Transverse colon (tissue), 4 donors: ENCODE results near the gene OGFOD1. TPM values are rescaled to one million over a fixed set of nuclear protein-coding genes. Genes with fewer than 3 reads are reported as not detected.

Source experiments
- DNase-seq: peaks from one replicate; pipeline ENCODE4 v3.0.0-alpha.2; 2019
- H3K27ac ChIP-seq, 4 donors: fragments of 200-600 bp; sonication (generic); 2 replicates each; pipeline ENCODE4 v1.5.1; 2016 to 2018; ENCODE audit warnings: inconsistent platforms in 4 of 4
- H3K27me3 ChIP-seq: fragments of 200-600 bp; sonication (generic); 2 replicates; pipeline ENCODE4 v1.5.1; 2017; ENCODE audit warnings: inconsistent platforms
- H3K36me3 ChIP-seq, 4 donors: fragments of 200-600 bp; sonication (generic); 2 replicates each; pipeline ENCODE4 v1.5.1; 2017 to 2019; ENCODE audit warnings: inconsistent platforms in 4 of 4
- H3K4me1 ChIP-seq, 4 donors: fragments of 200-600 bp; sonication (generic); 2 replicates each; pipeline ENCODE4 v1.5.1; 2017 to 2020; ENCODE audit warnings: inconsistent platforms in 4 of 4
- H3K4me3 ChIP-seq, 4 donors: fragments of 200-600 bp; sonication (generic); 1 replicate in 1 of 4; 2 replicates in 3 of 4; pipeline versions ENCODE4 v1.5.1 to v1.6.1; 2017 to 2019; ENCODE audit warnings: inconsistent platforms in 4 of 4
- H3K9me3 ChIP-seq, 2 donors: fragments of 200-600 bp; sonication (generic); 2 replicates each; pipeline ENCODE4 v1.5.1; 2017 to 2019; ENCODE audit warnings: inconsistent platforms in 2 of 2
- EP300 ChIP-seq: sonication (generic); formaldehyde crosslinking; IDR thresholded peaks from one replicate; pipeline ENCODE4 v1.6.1; 2017; ENCODE audit warnings: antibody characterized with exemption, low read depth
- POLR2A ChIP-seq: fragments of 450-650 bp; IDR thresholded peaks from one replicate; pipeline ENCODE4 v1.6.1; 2016; ENCODE audit warnings: antibody characterized with exemption, mild to moderate bottlenecking, moderate library complexity
- POLR2AphosphoS5 ChIP-seq, 3 donors: sonication (generic); formaldehyde crosslinking; IDR thresholded peaks; one replicate each; pipeline ENCODE4 v1.6.1; 2016; ENCODE audit warnings: antibody characterized with exemption in 3 of 3
- WGBS, 2 donors: methylation state at CpG; one replicate each; pipeline ENCODE4 v1.1.5; 2018; ENCODE audit warnings: low coverage in 1 of 2; 5-methylcytosine and 5-hydroxymethylcytosine counted together
- in situ Hi-C, 4 donors: fragments of 200-750 bp; cut with MboI; loops; one replicate each; pipeline versions ENCODE4 v1.15.0 to v1.15.1; 2017; ENCODE audit warnings: low sequenced_read_pairs in 3 of 4, low pct_ligation_motif_present in 1 of 4, low pct_unique_long_range_greater_than_20kb in 1 of 4
- intact Hi-C: fragments of 100-400 bp; cut with DNase I; formaldehyde crosslinking; loops from one replicate; pipeline ENCODE4 v1.15.1; 2023; ENCODE audit warnings: low total_unique reads
- total RNA-seq, 4 donors: library from RNA; depleted of rRNA; stranded (reverse); fragments of >200 nt; gene quantifications; one replicate each; pipeline ENCODE4 v1.1.0, GENCODE V29; 2016
- TF ChIP-seq, protein P1 (sequence below), 5 experiments: fragments of 200-600 bp in 3 of 5; fragments of 450-650 bp in 2 of 5; sonication (generic) in 3 of 5; IDR thresholded peaks; 1 replicate in 2 of 5; 2 replicates in 3 of 5; pipeline ENCODE4 v1.5.1; 2016 to 2017; ENCODE audit warnings: antibody characterized with exemption in 5 of 5, inconsistent platforms in 3 of 5, mild to moderate bottlenecking in 2 of 5, moderate library complexity in 1 of 5

OGFOD1 gene
- total RNA-seq, 4 donors from 2014 or later = 2.8 to 22.5 (median 9.5) TPM

DNA sequence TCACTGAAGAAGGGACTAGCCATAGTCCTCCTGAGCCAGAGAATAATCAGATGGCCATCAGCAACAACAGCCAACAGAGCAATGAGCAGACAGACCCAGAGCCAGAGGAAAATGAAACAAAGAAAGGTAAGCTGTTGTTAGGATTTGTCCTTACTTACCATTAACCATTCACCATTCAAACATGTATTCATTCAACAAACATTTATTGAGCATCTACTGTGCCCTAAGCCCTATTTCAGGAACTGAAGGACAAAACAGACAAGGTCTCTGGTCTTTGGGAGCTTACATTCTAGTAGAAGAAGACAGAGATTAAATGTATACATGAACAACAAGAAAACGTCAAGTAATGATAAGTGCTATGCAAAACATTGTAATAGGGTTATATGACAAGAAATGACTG lies 19.3 kb downstream of the OGFOD1 start:
- Histone ChIP-seq H3K27ac (no peak overlapping the region), H3K4me3 (no peak overlapping the region), H3K27me3 (no peaks in the 10 kb centered on the region), H3K4me1 (no peaks in the 10 kb centered on the region), H3K9me3 (no peaks in the 10 kb centered on the region), H3K36me3 (peaks cover 0 to 89% (median 42%) of the 10 kb centered on the region in 4 donors)
- TF ChIP-seq, protein P1, sequence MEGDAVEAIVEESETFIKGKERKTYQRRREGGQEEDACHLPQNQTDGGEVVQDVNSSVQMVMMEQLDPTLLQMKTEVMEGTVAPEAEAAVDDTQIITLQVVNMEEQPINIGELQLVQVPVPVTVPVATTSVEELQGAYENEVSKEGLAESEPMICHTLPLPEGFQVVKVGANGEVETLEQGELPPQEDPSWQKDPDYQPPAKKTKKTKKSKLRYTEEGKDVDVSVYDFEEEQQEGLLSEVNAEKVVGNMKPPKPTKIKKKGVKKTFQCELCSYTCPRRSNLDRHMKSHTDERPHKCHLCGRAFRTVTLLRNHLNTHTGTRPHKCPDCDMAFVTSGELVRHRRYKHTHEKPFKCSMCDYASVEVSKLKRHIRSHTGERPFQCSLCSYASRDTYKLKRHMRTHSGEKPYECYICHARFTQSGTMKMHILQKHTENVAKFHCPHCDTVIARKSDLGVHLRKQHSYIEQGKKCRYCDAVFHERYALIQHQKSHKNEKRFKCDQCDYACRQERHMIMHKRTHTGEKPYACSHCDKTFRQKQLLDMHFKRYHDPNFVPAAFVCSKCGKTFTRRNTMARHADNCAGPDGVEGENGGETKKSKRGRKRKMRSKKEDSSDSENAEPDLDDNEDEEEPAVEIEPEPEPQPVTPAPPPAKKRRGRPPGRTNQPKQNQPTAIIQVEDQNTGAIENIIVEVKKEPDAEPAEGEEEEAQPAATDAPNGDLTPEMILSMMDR (IDR thresholded peaks at IDR 0.05) = no peak
- no peak for TF ChIP-seq EP300
- no peak for TF ChIP-seq POLR2AphosphoS5 (IDR thresholded peaks at IDR 0.05)
- TF ChIP-seq POLR2A = no peak
- 83 to 93% methylated on average over 1 of the region's 1 CpG for WGBS, 2 donors
- no peak for DNase-seq
- in situ Hi-C loops (no loop called here), intact Hi-C loops (no loop called here)

DNA sequence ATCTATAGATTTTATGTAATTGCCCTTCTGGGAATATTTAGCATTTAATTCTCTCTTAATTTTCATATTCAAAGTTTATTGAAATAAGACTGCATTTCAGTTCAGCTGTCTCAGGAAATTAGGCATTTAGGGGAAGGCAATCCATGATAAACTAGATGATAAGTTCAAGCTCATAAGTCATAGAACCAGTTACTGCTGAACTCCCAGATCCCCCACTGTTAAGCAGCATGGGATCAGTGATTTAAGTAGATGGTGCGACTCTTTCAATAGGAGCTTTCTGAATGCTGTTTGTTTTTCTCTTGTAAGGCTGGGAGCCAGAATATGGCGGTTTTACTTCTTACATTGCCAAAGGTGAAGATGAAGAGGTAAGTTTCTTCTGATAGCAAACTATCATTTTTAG lies 23.8 kb downstream of the OGFOD1 start:
- intact Hi-C loops = no loop called here
- DNase-seq = no peak
- H3K4me3 ChIP-seq = no peak overlapping the region
- no peaks in the 10 kb centered on the region for H3K4me1 ChIP-seq
- in situ Hi-C loops = no loop called here
- WGBS, 2 donors = 87% methylated on average over 2 of the region's 2 CpGs; no CpG with 5 or more reads in 1 of the 2 donors
- no peak overlapping the region for H3K27ac ChIP-seq
- H3K9me3 ChIP-seq = no peaks in the 10 kb centered on the region
- H3K36me3 ChIP-seq = peaks cover 0 to 72% (median 35%) of the 10 kb centered on the region in 4 donors
- H3K27me3 ChIP-seq = no peaks in the 10 kb centered on the region
- TF ChIP-seq, protein P1 (IDR thresholded peaks at IDR 0.05) = no peak
- TF ChIP-seq POLR2A (no peak), POLR2AphosphoS5 (IDR thresholded peaks at IDR 0.05) (no peak), EP300 (no peak)

DNA sequence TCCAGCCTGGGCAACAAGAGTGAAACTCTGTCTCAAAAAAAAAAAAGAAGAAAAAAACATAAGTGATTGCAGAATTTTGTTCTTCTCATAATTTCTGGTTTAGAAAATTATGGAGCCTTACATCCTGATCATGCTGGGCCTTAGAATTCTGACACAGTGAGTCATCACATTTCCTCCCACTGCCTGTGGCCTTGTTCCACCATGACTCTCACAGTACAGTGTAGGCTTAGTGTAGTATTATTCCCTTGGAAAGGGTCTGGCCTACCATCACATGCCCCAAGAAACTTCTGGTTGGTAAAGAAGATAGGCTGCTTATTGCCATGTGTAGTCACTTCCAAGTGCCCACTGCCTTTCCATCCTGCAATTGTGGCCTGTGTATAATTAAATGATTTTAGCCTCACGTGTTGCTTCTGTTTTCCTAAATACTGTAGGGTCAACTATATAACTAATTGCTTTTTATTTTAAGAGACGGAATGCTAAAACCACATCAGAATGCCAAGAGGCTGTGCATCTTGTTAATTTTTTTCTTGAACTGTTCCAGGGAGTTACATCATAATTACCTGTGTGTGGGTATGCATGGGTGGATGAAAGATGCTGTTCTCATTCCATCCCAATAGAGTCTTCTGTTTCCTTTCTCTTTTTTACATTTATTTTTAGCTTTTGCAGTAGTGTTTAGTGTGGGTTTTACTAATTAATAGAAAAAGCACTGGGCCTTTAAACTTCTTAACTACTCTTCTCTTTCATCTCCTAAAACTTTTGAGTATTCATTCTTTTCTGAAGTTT lies 25.9 kb downstream of the OGFOD1 start:
- Histone ChIP-seq H3K27me3 (no peaks in the 10 kb centered on the region), H3K27ac (no peak overlapping the region), H3K4me3 (no peak overlapping the region), H3K36me3 (peaks cover 0 to 53% (median 25%) of the 10 kb centered on the region in 4 donors), H3K9me3 (no peaks in the 10 kb centered on the region), H3K4me1 (no peaks in the 10 kb centered on the region)
- TF ChIP-seq EP300 = no peak
- TF ChIP-seq, protein P1 (IDR thresholded peaks at IDR 0.05) = no peak
- TF ChIP-seq POLR2AphosphoS5 (IDR thresholded peaks at IDR 0.05) = no peak
- TF ChIP-seq POLR2A = no peak
- intact Hi-C loops = no loop called here
- in situ Hi-C loops = no loop called here
- WGBS, 2 donors = 83 to 100% methylated on average over 2 of the region's 2 CpGs
- no peak for DNase-seq

DNA sequence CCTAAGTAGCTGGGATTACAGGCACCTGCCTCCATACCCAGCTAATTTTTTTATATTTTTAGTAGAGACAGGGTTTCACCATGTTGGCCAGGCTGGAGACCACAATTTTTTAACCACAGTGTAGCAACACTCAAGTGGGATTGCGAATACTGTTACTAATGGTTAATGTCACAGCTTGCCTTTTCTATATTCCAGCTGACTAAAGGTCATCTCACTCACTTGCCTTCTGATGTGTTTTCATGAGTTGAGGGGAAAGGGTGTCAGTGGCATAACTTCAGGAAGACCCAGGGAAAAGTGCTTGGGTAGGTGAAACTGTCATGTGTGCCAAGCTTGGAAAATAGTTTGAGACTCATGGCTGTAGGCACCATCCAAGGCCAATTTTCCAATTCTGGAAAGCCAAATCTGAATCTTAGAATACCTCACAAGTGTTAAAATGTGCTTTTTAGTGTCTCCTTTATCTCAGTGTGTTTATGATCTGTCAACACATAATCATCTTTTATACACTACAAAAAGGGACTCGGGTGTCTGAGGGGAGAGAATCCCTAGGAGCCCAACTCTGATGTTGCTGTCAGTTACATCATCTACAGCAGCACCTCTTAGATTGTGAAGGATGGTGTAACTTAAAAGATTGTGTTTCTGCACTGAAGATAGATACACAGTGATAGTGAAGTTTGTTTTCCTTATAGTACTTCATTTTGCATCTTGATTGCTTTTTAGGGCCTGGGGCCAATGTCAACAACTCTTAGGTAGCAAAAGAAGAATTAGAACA lies 27.1 kb downstream of the OGFOD1 start:
- WGBS, 2 donors = 68 to 75% methylated on average over 2 of the region's 2 CpGs
- intact Hi-C loops = no loop called here
- TF ChIP-seq POLR2AphosphoS5 (IDR thresholded peaks at IDR 0.05) (no peak), POLR2A (no peak), EP300 (no peak)
- TF ChIP-seq, protein P1 (IDR thresholded peaks at IDR 0.05) = no peak
- H3K4me3 ChIP-seq = no peak overlapping the region
- in situ Hi-C loops = no loop called here
- no peak for DNase-seq
- peaks cover 0 to 42% (median 20%) of the 10 kb centered on the region in 4 donors for H3K36me3 ChIP-seq
- no peaks in the 10 kb centered on the region for H3K27me3 ChIP-seq
- no peaks in the 10 kb centered on the region for H3K4me1 ChIP-seq
- no peaks in the 10 kb centered on the region for H3K9me3 ChIP-seq
- no peak overlapping the region for H3K27ac ChIP-seq
